HEK293 (cell line): ENCODE measurements around the gene MT1A.

Experiments used
- CTCF ChIA-PET: fragments of 350-600 bp; formaldehyde crosslinking; extraction: SDS; loops from one replicate; lab custom pipeline; 2021; ENCODE audit warnings: antibody characterized with exemption; lab: Yijun Ruan, JAX
- POLR2A ChIA-PET: fragments of 300-600 bp; formaldehyde crosslinking; extraction: SDS; loops from one replicate; lab custom pipeline; 2020; ENCODE audit warnings: antibody characterized with exemption, inconsistent platforms; lab: Yijun Ruan, JAX
- H3K27ac ChIP-seq: fragments of 200-500 bp; sonication (Bioruptor generic); 2 replicates; pipeline ENCODE4 v1.5.1; 2014; ENCODE audit warnings: low read depth, low read length, control low read depth, inconsistent platforms; ENCODE audit errors: extremely low read depth
- H3K36me3 ChIP-seq, 2 experiments: fragments of 200-500 bp in 1 of 2; sonication (Bioruptor generic) in 1 of 2; 1 replicate in 1 of 2; 2 replicates in 1 of 2; pipeline ENCODE4 v1.5.1; 2014 to 2017; ENCODE audit warnings: inconsistent platforms in 2 of 2, low read length in 2 of 2; ENCODE audit not compliant: control insufficient read depth in 2 of 2, insufficient read depth in 1 of 2
- H3K4me1 ChIP-seq: fragments of 200-500 bp; sonication (Bioruptor generic); 2 replicates; pipeline ENCODE4 v1.5.1; 2014; ENCODE audit warnings: mild to moderate bottlenecking, low read length, inconsistent platforms; ENCODE audit not compliant: control insufficient read depth, insufficient read depth
- H3K4me3 ChIP-seq: 2 replicates; pipeline ENCODE4 v1.5.1; 2011; ENCODE audit warnings: low read depth, mild to moderate bottlenecking, control low read depth, low read length, moderate library complexity
- H3K9me3 ChIP-seq: fragments of 200-500 bp; sonication (Bioruptor generic); 2 replicates; pipeline ENCODE4 v1.5.1; 2014; ENCODE audit warnings: low read depth, low read length, inconsistent platforms; ENCODE audit not compliant: control insufficient read depth, insufficient read depth
- CTCF ChIP-seq: fragments of 450-650 bp; formaldehyde crosslinking; IDR thresholded peaks from 2 replicates; pipeline ENCODE4 v1.5.1; 2016; ENCODE audit warnings: missing biosample characterization, missing genetic modification characterization
- FEZF1 ChIP-seq: fragments of 450-650 bp; formaldehyde crosslinking; IDR thresholded peaks from 2 replicates; pipeline ENCODE4 v1.5.1; 2016; ENCODE audit warnings: missing biosample characterization, missing genetic modification characterization
- HOXA7 ChIP-seq: sonication (generic); formaldehyde crosslinking; IDR thresholded peaks from 2 replicates; pipeline ENCODE4 v1.8.1; 2022; ENCODE audit warnings: missing genetic modification reagents, borderline replicate concordance
- INSM2 ChIP-seq: fragments of 450-650 bp; formaldehyde crosslinking; IDR thresholded peaks from 2 replicates; pipeline ENCODE4 v1.5.1; 2016; ENCODE audit warnings: missing biosample characterization, missing genetic modification characterization
- RBAK ChIP-seq: fragments of 450-650 bp; formaldehyde crosslinking; IDR thresholded peaks from 2 replicates; pipeline ENCODE4 v1.5.1; 2016; ENCODE audit warnings: missing biosample characterization, missing genetic modification characterization
- TRIM28 ChIP-seq: IDR thresholded peaks from 2 replicates; pipeline ENCODE4 v1.6.1; 2011; ENCODE audit warnings: low read length, control low read depth, borderline replicate concordance
- ZBTB1 ChIP-seq: fragments of 450-650 bp; formaldehyde crosslinking; IDR thresholded peaks from 2 replicates; pipeline ENCODE4 v1.5.1; 2016; ENCODE audit warnings: missing biosample characterization, missing genetic modification characterization
- ZBTB44 ChIP-seq: fragments of 450-650 bp; IDR thresholded peaks from 2 replicates; pipeline ENCODE4 v1.5.1; 2018; ENCODE audit warnings: missing biosample characterization, mild to moderate bottlenecking, missing genetic modification characterization
- ZFHX2 ChIP-seq: fragments of 450-650 bp; formaldehyde crosslinking; conservative IDR thresholded peaks from 2 replicates; pipeline ENCODE4 v1.5.1; 2016; ENCODE audit warnings: missing biosample characterization, missing genetic modification characterization
- ZNF19 ChIP-seq: fragments of 450-650 bp; formaldehyde crosslinking; IDR thresholded peaks from 2 replicates; pipeline ENCODE4; 2016; ENCODE audit warnings: missing biosample characterization, missing genetic modification characterization, low read depth
- ZNF416 ChIP-seq: fragments of 450-650 bp; formaldehyde crosslinking; IDR thresholded peaks from 2 replicates; pipeline ENCODE4 v1.5.1; 2016; ENCODE audit warnings: missing biosample characterization, missing genetic modification characterization
- ZNF473 ChIP-seq: fragments of 450-650 bp; formaldehyde crosslinking; IDR thresholded peaks from 2 replicates; pipeline ENCODE4 v1.5.1; 2017; ENCODE audit warnings: missing biosample characterization, missing genetic modification characterization
- ZNF488 ChIP-seq: fragments of 450-650 bp; formaldehyde crosslinking; IDR thresholded peaks from 2 replicates; pipeline ENCODE4 v1.5.1; 2016; ENCODE audit warnings: missing biosample characterization, missing genetic modification characterization
- ZNF510 ChIP-seq: fragments of 450-650 bp; formaldehyde crosslinking; IDR thresholded peaks from 2 replicates; pipeline ENCODE4 v1.5.1; 2018; ENCODE audit warnings: mild to moderate bottlenecking, missing genetic modification characterization, missing biosample characterization; ENCODE audit not compliant: insufficient replicate concordance
- ZNF518A ChIP-seq: fragments of 450-650 bp; formaldehyde crosslinking; conservative IDR thresholded peaks from 2 replicates; pipeline ENCODE4 v1.5.1; 2016; ENCODE audit warnings: low read depth, missing biosample characterization, missing genetic modification characterization
- ZNF529 ChIP-seq: fragments of 450-650 bp; formaldehyde crosslinking; IDR thresholded peaks from 2 replicates; pipeline ENCODE4 v1.5.1; 2017; ENCODE audit warnings: missing genetic modification characterization, missing biosample characterization; ENCODE audit not compliant: insufficient replicate concordance
- ZNF660 ChIP-seq: fragments of 450-650 bp; IDR thresholded peaks from 2 replicates; pipeline ENCODE4 v1.5.1; 2018; ENCODE audit warnings: missing biosample characterization, mild to moderate bottlenecking, missing genetic modification characterization
- ZNF664 ChIP-seq: fragments of 450-650 bp; formaldehyde crosslinking; IDR thresholded peaks from 2 replicates; pipeline ENCODE4 v1.5.1; 2016; ENCODE audit warnings: missing biosample characterization, missing genetic modification characterization
- ZNF747 ChIP-seq: fragments of 450-650 bp; formaldehyde crosslinking; IDR thresholded peaks from 2 replicates; pipeline ENCODE4 v1.5.1; 2016; ENCODE audit warnings: missing biosample characterization, missing genetic modification characterization
- ZNF785 ChIP-seq: fragments of 450-650 bp; formaldehyde crosslinking; IDR thresholded peaks from 2 replicates; pipeline ENCODE4 v1.5.1; 2016; ENCODE audit warnings: missing biosample characterization, missing genetic modification characterization
- ZSCAN16 ChIP-seq: fragments of 450-650 bp; formaldehyde crosslinking; IDR thresholded peaks from 2 replicates; pipeline ENCODE4 v1.5.1; 2016; ENCODE audit warnings: missing biosample characterization, missing genetic modification characterization

MT1A gene

GRCh38 chr16:56637814-56638750, at the start of gene MT1A:
MT1A (plus strand) TSS chr16:56638666; CDS start chr16:56638739, 73 bp downstream.
- POLR2A ChIA-PET = no interaction called here
- no peak for TF ChIP-seq RBAK (tag by site-specific recombination)
- TF ChIP-seq ZNF19 (tag by site-specific recombination) = no peak
- no peak for TF ChIP-seq TRIM28
- no peak for TF ChIP-seq ZNF660 (tag by site-specific recombination)
- no peak for TF ChIP-seq INSM2 (tag by site-specific recombination)
- TF ChIP-seq ZNF518A = no peak
- no peak for TF ChIP-seq ZNF510
- TF ChIP-seq ZNF747 = no peak
- H3K36me3 ChIP-seq = no peaks in the 10 kb centered on the region

GRCh38 chr16:56588781-56589140, 49.7 kb upstream of the MT1A start:
- no peak overlapping the region for H3K4me3 ChIP-seq
- no peaks in the 10 kb centered on the region for H3K4me1 ChIP-seq
- no peaks in the 10 kb centered on the region for H3K9me3 ChIP-seq
- no peaks in the 10 kb centered on the region for H3K36me3 ChIP-seq
- CTCF ChIA-PET = interaction anchor here (0.6 kb wide), 1 partner anchor 73 kb away, joined by 3 read pairs; no protein-coding TSS in a partner anchor
- no peak overlapping the region for H3K27ac ChIP-seq
- POLR2A ChIA-PET = no interaction called here
- TF ChIP-seq HOXA7 (no peak), ZNF416 (no peak), ZNF529 (no peak), ZNF785 (tag by site-specific recombination) (no peak), ZBTB44 (tag by site-specific recombination) (no peak), ZFHX2 (tag by site-specific recombination) (no peak), ZNF664 (tag by site-specific recombination) (no peak), CTCF (no peak), FEZF1 (tag by site-specific recombination) (no peak), ZSCAN16 (tag by site-specific recombination) (no peak), ZNF473 (tag by site-specific recombination) (no peak), ZBTB1 (tag by site-specific recombination) (no peak), ZNF488 (tag by site-specific recombination) (no peak)

More at GRCh38 chr16:56637814-56638750, at the start of gene MT1A:
- Histone ChIP-seq H3K9me3 (no peaks in the 10 kb centered on the region), H3K4me1 (no peaks in the 10 kb centered on the region), H3K27ac (no peak within 1 kb of the TSS), H3K4me3 (no peak within 1 kb of the TSS)
- CTCF ChIA-PET = interaction anchor here (1.0 to 1.2 kb wide), 2 partner anchors 11 to 61 kb away, joined by 3 read pairs; no protein-coding TSS in a partner anchor
